PC-9 (cell line): ENCODE measurements around the gene SH3RF1. TPM values are rescaled to one million over a fixed set of nuclear protein-coding genes. Genes with fewer than 3 reads are reported as not detected.
"Not testable (repeated sequence)": the region's sequence is repeated elsewhere in the genome, so short reads cannot be mapped to it uniquely, and the experiment has no call there.

Experiments used
- BruUV-seq: library from RNA; stranded (reverse); fragments of 400-500 nt; replicated peaks from 2 replicates; lab custom pipeline; 2021; lab: Mats Ljungman, UMichigan
- CTCF ChIA-PET: fragments of 300-600 bp; sonication (Branson Sonifier 250); formaldehyde crosslinking; loops from one replicate; lab custom pipeline; 2022; ENCODE audit warnings: antibody characterized with exemption; lab: Charles Lee
- POLR2A ChIA-PET: fragments of 300-600 bp; sonication (Branson Sonifier 250); formaldehyde crosslinking; loops from one replicate; lab custom pipeline; 2022; ENCODE audit warnings: antibody characterized with exemption; ENCODE audit not compliant: unreplicated experiment; lab: Charles Lee
- DNase-seq, 2 experiments: peaks; one replicate each; pipeline versions ENCODE4 v3.0.0 to v3.0.0-alpha.2; 2015 to 2022; ENCODE audit warnings: mixed read lengths in 1 of 2
- H2AFZ ChIP-seq: fragments of 200-600 bp; sonication (generic); 2 replicates; pipeline ENCODE4 v1.8.1; 2017; ENCODE audit warnings: antibody characterized with exemption
- H3F3A ChIP-seq: fragments of 200-600 bp; sonication (generic); 2 replicates; pipeline ENCODE4 v1.8.1; 2017; ENCODE audit warnings: antibody characterized with exemption, mild to moderate bottlenecking, low read depth; ENCODE audit not compliant: insufficient read depth
- H3K27ac ChIP-seq: fragments of 200-600 bp; sonication (generic); 2 replicates; pipeline ENCODE4 v1.6.1; 2016; ENCODE audit warnings: mixed run types
- H3K27me3 ChIP-seq: fragments of 200-600 bp; sonication (generic); 2 replicates; pipeline ENCODE4 v1.6.1; 2016; ENCODE audit warnings: low read depth, mixed run types; ENCODE audit not compliant: insufficient read depth
- H3K36me3 ChIP-seq: fragments of 200-600 bp; sonication (generic); 2 replicates; pipeline ENCODE4 v1.6.1; 2016; ENCODE audit warnings: low read depth, mixed run types
- H3K4me1 ChIP-seq: fragments of 200-600 bp; sonication (generic); replicated peaks from 2 replicates; pipeline ENCODE4 v1.6.1; 2016; ENCODE audit warnings: mixed run types; ENCODE audit not compliant: insufficient read depth
- H3K4me2 ChIP-seq: fragments of 200-600 bp; sonication (generic); 2 replicates; pipeline ENCODE4 v1.6.1; 2017; ENCODE audit warnings: mixed run types
- H3K4me3 ChIP-seq: fragments of 200-600 bp; sonication (generic); 2 replicates; pipeline ENCODE4 v1.6.1; 2016; ENCODE audit warnings: mixed run types
- H3K79me2 ChIP-seq: fragments of 200-600 bp; sonication (generic); 2 replicates; pipeline ENCODE4 v1.6.1; 2017; ENCODE audit warnings: low read depth, mixed run types
- H3K9me2 ChIP-seq: fragments of 200-600 bp; sonication (generic); 2 replicates; pipeline ENCODE4 v1.8.1; 2017; ENCODE audit warnings: mild to moderate bottlenecking; ENCODE audit not compliant: insufficient read depth
- H3K9me3 ChIP-seq: fragments of 200-600 bp; sonication (generic); 2 replicates; pipeline ENCODE4 v1.8.1; 2016; ENCODE audit warnings: low read depth; ENCODE audit not compliant: insufficient read depth
- H4K20me1 ChIP-seq: fragments of 200-600 bp; sonication (generic); 2 replicates; pipeline ENCODE4 v1.8.1; 2017; ENCODE audit not compliant: insufficient read depth
- EZH2 ChIP-seq: fragments of 200-600 bp; sonication (generic); IDR thresholded peaks from 2 replicates; pipeline ENCODE4 v1.8.0; 2017; ENCODE audit warnings: antibody characterized with exemption, low read depth
- intact Hi-C: fragments of 100-400 bp; cut with micrococcal nuclease; formaldehyde crosslinking; loops from one replicate; pipeline ENCODE4 v1.10.0; 2022; ENCODE audit not compliant: unreplicated experiment
- total RNA-seq: library from RNA; stranded (reverse); gene quantifications from 2 replicates; pipeline ENCODE4 v1.2.3, GENCODE V29; 2021
- TF ChIP-seq, protein P1 (sequence below): fragments of 200-600 bp; sonication (generic); conservative IDR thresholded peaks from 2 replicates; pipeline ENCODE4 v1.6.1; 2017; ENCODE audit warnings: mixed run types, antibody characterized with exemption, mild to moderate bottlenecking, moderate library complexity

The SH3RF1 gene
- total RNA-seq, 1 experiment from 2014 or later = 26.4 TPM

GRCh38 chr4:169278624-169279023 is 7.9 kb upstream of the SH3RF1 start:
- H3K36me3 ChIP-seq = no peaks in the 10 kb centered on the region
- H3K79me2 ChIP-seq = no peaks in the 10 kb centered on the region
- TF ChIP-seq, protein P1, sequence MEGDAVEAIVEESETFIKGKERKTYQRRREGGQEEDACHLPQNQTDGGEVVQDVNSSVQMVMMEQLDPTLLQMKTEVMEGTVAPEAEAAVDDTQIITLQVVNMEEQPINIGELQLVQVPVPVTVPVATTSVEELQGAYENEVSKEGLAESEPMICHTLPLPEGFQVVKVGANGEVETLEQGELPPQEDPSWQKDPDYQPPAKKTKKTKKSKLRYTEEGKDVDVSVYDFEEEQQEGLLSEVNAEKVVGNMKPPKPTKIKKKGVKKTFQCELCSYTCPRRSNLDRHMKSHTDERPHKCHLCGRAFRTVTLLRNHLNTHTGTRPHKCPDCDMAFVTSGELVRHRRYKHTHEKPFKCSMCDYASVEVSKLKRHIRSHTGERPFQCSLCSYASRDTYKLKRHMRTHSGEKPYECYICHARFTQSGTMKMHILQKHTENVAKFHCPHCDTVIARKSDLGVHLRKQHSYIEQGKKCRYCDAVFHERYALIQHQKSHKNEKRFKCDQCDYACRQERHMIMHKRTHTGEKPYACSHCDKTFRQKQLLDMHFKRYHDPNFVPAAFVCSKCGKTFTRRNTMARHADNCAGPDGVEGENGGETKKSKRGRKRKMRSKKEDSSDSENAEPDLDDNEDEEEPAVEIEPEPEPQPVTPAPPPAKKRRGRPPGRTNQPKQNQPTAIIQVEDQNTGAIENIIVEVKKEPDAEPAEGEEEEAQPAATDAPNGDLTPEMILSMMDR = no peak
- TF ChIP-seq EZH2 = no peak
- H3F3A ChIP-seq = peaks cover 19% of the 10 kb centered on the region
- no peaks in the 10 kb centered on the region for H4K20me1 ChIP-seq
- ChIA-PET POLR2A (no interaction called here), CTCF (interaction anchor here (0.5 kb wide), 1 partner anchor 484 kb away, joined by 3 read pairs; no protein-coding TSS in a partner anchor)
- intact Hi-C loops = no loop called here
- H3K4me1 ChIP-seq = peaks cover 19% of the 10 kb centered on the region
- no peak overlapping the region for H3K4me2 ChIP-seq
- H3K9me3 ChIP-seq = no peaks in the 10 kb centered on the region
- no peak overlapping the region for H3K4me3 ChIP-seq
- no TSS peak for BruUV-seq
- no peak overlapping the region for H2AFZ ChIP-seq
- no peaks in the 10 kb centered on the region for H3K9me2 ChIP-seq
- DNase-seq = no peak
- H3K27ac ChIP-seq = no peak overlapping the region
- no peaks in the 10 kb centered on the region for H3K27me3 ChIP-seq

- H3K4me2 ChIP-seq, BruUV-seq, intact Hi-C loops, H3K36me3 ChIP-seq, DNase-seq, H3K27ac ChIP-seq, POLR2A ChIA-PET, H4K20me1 ChIP-seq, H3K4me3 ChIP-seq, H3K27me3 ChIP-seq, H3K79me2 ChIP-seq, H2AFZ ChIP-seq, CTCF ChIA-PET, H3K9me3 ChIP-seq, H3K9me2 ChIP-seq: not testable (repeated sequence)
- peaks cover 13% of the 10 kb centered on the region for H3F3A ChIP-seq
- H3K4me1 ChIP-seq = peaks cover 11% of the 10 kb centered on the region
Measured at GRCh38 chr4:169277838-169278237, 7.1 kb upstream of the SH3RF1 start.

- Histone ChIP-seq H3K36me3 (no peaks in the 10 kb centered on the region), H3F3A (peaks cover 13% of the 10 kb centered on the region), H2AFZ (no peak overlapping the region), H3K27ac (no peak overlapping the region), H3K9me2 (no peaks in the 10 kb centered on the region), H3K4me3 (no peak overlapping the region), H3K27me3 (no peaks in the 10 kb centered on the region), H3K79me2 (peaks cover 5% of the 10 kb centered on the region), H3K9me3 (no peaks in the 10 kb centered on the region), H4K20me1 (no peaks in the 10 kb centered on the region), H3K4me1 (peaks cover 10% of the 10 kb centered on the region), H3K4me2 (no peak overlapping the region)
- ChIA-PET CTCF (no interaction called here), POLR2A (no interaction called here)
- no TSS peak for BruUV-seq
- TF ChIP-seq EZH2 = no peak
- TF ChIP-seq, protein P1 = no peak
- no peak for DNase-seq
- intact Hi-C loops = no loop called here
Measured at GRCh38 chr4:169275180-169275579, 4.4 kb upstream of the SH3RF1 start.

DNA sequence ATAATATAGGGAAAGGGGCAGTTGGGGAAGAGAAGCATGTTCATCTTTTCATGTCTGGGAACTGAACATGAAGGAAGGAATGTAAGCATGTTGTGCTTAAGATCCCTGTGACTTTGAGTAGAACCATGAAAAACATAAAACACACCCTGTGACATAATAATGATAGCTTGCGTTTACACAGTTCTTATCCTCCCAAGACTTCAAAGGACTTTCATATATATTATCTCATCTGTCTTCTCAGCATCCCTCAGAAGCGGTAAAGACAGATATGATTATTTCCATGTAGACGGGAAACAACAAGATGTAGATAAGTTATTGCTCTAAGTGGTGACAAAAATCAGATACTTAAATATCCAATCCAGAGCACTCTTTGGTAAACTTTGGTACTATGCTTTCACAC is 3.3 kb upstream of the SH3RF1 start:
- H3K79me2 ChIP-seq = peaks cover 16% of the 10 kb centered on the region
- no peak overlapping the region for H2AFZ ChIP-seq
- peaks cover 10% of the 10 kb centered on the region for H3K4me1 ChIP-seq
- TF ChIP-seq EZH2 = no peak
- TF ChIP-seq, protein P1 = no peak
- H3K9me3 ChIP-seq = no peaks in the 10 kb centered on the region
- no peaks in the 10 kb centered on the region for H4K20me1 ChIP-seq
- intact Hi-C loops = loop anchor here (5.0 kb wide), 4 partner anchors 88 to 262 kb away; partner anchors contain the start of gene CBR4
- H3K27ac ChIP-seq = no peak overlapping the region
- H3K36me3 ChIP-seq = no peaks in the 10 kb centered on the region
- DNase-seq = no peak
- H3F3A ChIP-seq = peaks cover 20% of the 10 kb centered on the region
- POLR2A ChIA-PET = no interaction called here
- CTCF ChIA-PET = no interaction called here
- no peak overlapping the region for H3K4me2 ChIP-seq
- no peak overlapping the region for H3K4me3 ChIP-seq
- no TSS peak for BruUV-seq
- H3K27me3 ChIP-seq = no peaks in the 10 kb centered on the region
- H3K9me2 ChIP-seq = no peaks in the 10 kb centered on the region
